Cardiac fibroblast (primary cell): ENCODE measurements around the gene EIF4G3.

ENCODE experiments used
- DNase-seq, 2 donors: peaks; one replicate each; pipeline versions ENCODE4 v3.0.0 to v3.0.0-alpha.2; 2010; ENCODE audit warnings: low read depth in 2 of 2
- H3K4me3 ChIP-seq, 2 donors: replicated peaks in 1 of 2; 1 replicate in 1 of 2; 2 replicates in 1 of 2; pipeline ENCODE4 v1.5.1; 2011; ENCODE audit warnings: low read depth in 2 of 2, low read length in 2 of 2, mild to moderate bottlenecking in 2 of 2, moderate library complexity in 1 of 2
- CTCF ChIP-seq: IDR thresholded peaks from one replicate; pipeline ENCODE4 v1.5.1; 2011; ENCODE audit warnings: low read depth, mild to moderate bottlenecking, low read length, inconsistent platforms

Gene EIF4G3

GRCh38 chr1:21131200-21131599 is 45.5 kb downstream of the EIF4G3 start:
- DNase-seq, result no peak
- no peak overlapping the region for H3K4me3 ChIP-seq
- no peak for TF ChIP-seq CTCF

- no peak for TF ChIP-seq CTCF
- H3K4me3 ChIP-seq, result no peak overlapping the region
- DNase-seq, result peak in 1 of 2 donors; percentile 17
Observed at GRCh38 chr1:21129407-21129806, 47.3 kb downstream of the EIF4G3 start.

GRCh38 chr1:21126324-21126723 is 50.4 kb downstream of the EIF4G3 start:
- DNase-seq, result no peak
- TF ChIP-seq CTCF, result no peak
- no peak overlapping the region for H3K4me3 ChIP-seq

GRCh38 chr1:21124846-21125245 is 51.9 kb downstream of the EIF4G3 start:
- no peak overlapping the region for H3K4me3 ChIP-seq
- DNase-seq, result peak in 1 of 2 donors; percentile 22
- no peak for TF ChIP-seq CTCF

GRCh38 chr1:21123287-21123948 is 53.3 kb downstream of the EIF4G3 start:
- peak in 1 of 2 donors; percentile 26 for DNase-seq
- no peak for TF ChIP-seq CTCF
- no peak overlapping the region for H3K4me3 ChIP-seq

- TF ChIP-seq CTCF, result no peak
- DNase-seq, result no peak
- H3K4me3 ChIP-seq, result no peak overlapping the region
Observed at GRCh38 chr1:21121764-21122471, 54.8 kb downstream of the EIF4G3 start.
